ENCODE data around the gene ABI3BP.

ABI3BP gene

GRCh38 chr3:100898681-100899080, 94.5 kb downstream of the ABI3BP start:
- Histone ChIP-seq H3K36me3 (no peaks in the 10 kb centered on the region), H3K9me3 (no peaks in the 10 kb centered on the region), H3K4me1 (ENCODE audit: control insufficient read depth in 1 of 2, insufficient read depth in 1 of 2, low read depth in 1 of 2, low read length in 1 of 2) (no peaks in the 10 kb centered on the region), H3K27ac (no peak overlapping the region), H3K4me3 (ENCODE audit: low read depth in 1 of 2, low read length in 1 of 2) (no peak overlapping the region), H3K27me3 (no peaks in the 10 kb centered on the region)
- TF ChIP-seq CTCF (IDR thresholded peaks at IDR 0.05), result no peak

GRCh38 chr3:100896994-100897393, 96.2 kb downstream of the ABI3BP start:
- Histone ChIP-seq H3K4me3 (ENCODE audit: low read depth in 1 of 2, low read length in 1 of 2) (no peak overlapping the region), H3K36me3 (no peaks in the 10 kb centered on the region), H3K27ac (no peak overlapping the region), H3K27me3 (no peaks in the 10 kb centered on the region), H3K4me1 (ENCODE audit: control insufficient read depth in 1 of 2, insufficient read depth in 1 of 2, low read depth in 1 of 2, low read length in 1 of 2) (no peaks in the 10 kb centered on the region), H3K9me3 (no peaks in the 10 kb centered on the region)
- no peak for TF ChIP-seq CTCF (IDR thresholded peaks at IDR 0.05)

GRCh38 chr3:100893590-100893989, 99.6 kb downstream of the ABI3BP start:
- Histone ChIP-seq H3K9me3 (no peaks in the 10 kb centered on the region), H3K4me1 (ENCODE audit: control insufficient read depth in 1 of 2, insufficient read depth in 1 of 2, low read depth in 1 of 2, low read length in 1 of 2) (no peaks in the 10 kb centered on the region), H3K27ac (no peak overlapping the region), H3K27me3 (no peaks in the 10 kb centered on the region), H3K36me3 (no peaks in the 10 kb centered on the region), H3K4me3 (ENCODE audit: low read depth in 1 of 2, low read length in 1 of 2) (no peak overlapping the region)
- TF ChIP-seq CTCF (IDR thresholded peaks at IDR 0.05), result no peak

GRCh38 chr3:100893108-100893507, 100.1 kb downstream of the ABI3BP start:
- H3K36me3 ChIP-seq, result no peaks in the 10 kb centered on the region
- H3K27me3 ChIP-seq, result no peaks in the 10 kb centered on the region
- H3K4me3 ChIP-seq (ENCODE audit: low read depth in 1 of 2, low read length in 1 of 2), result no peak overlapping the region
- no peak overlapping the region for H3K27ac ChIP-seq
- H3K9me3 ChIP-seq, result no peaks in the 10 kb centered on the region
- no peaks in the 10 kb centered on the region for H3K4me1 ChIP-seq (ENCODE audit: control insufficient read depth in 1 of 2, insufficient read depth in 1 of 2, low read depth in 1 of 2, low read length in 1 of 2)
- TF ChIP-seq CTCF (IDR thresholded peaks at IDR 0.05), result no peak

- Histone ChIP-seq H3K4me1 (ENCODE audit: control insufficient read depth in 1 of 2, insufficient read depth in 1 of 2, low read depth in 1 of 2, low read length in 1 of 2) (no peaks in the 10 kb centered on the region), H3K36me3 (no peaks in the 10 kb centered on the region), H3K27me3 (no peaks in the 10 kb centered on the region), H3K9me3 (no peaks in the 10 kb centered on the region), H3K27ac (no peak overlapping the region), H3K4me3 (ENCODE audit: low read depth in 1 of 2, low read length in 1 of 2) (no peak overlapping the region)
- TF ChIP-seq CTCF (IDR thresholded peaks at IDR 0.05), result no peak
These were observed 101.4 kb downstream of the ABI3BP start for GRCh38 chr3:100891827-100892226.

- no peak overlapping the region for H3K4me3 ChIP-seq (ENCODE audit: low read depth in 1 of 2, low read length in 1 of 2)
- no peak overlapping the region for H3K27ac ChIP-seq
- no peaks in the 10 kb centered on the region for H3K27me3 ChIP-seq
- H3K36me3 ChIP-seq, result no peaks in the 10 kb centered on the region
- TF ChIP-seq CTCF (IDR thresholded peaks at IDR 0.05), result no peak
- no peaks in the 10 kb centered on the region for H3K9me3 ChIP-seq
- no peaks in the 10 kb centered on the region for H3K4me1 ChIP-seq (ENCODE audit: control insufficient read depth in 1 of 2, insufficient read depth in 1 of 2, low read depth in 1 of 2, low read length in 1 of 2)
These were observed 102.2 kb downstream of the ABI3BP start for GRCh38 chr3:100891033-100891432.

All from neutrophil (primary cell).